IMR-90 (cell line): Measurements from ENCODE around the gene ERP29. TPM values are rescaled to one million over a fixed set of nuclear protein-coding genes. Genes with fewer than 3 reads are reported as not detected.

Experiments used
- ATAC-seq: fragments of 200-7000 bp; cut with Tn5 transposase; 2 replicates; pipeline ENCODE4 v1.9.1; 2020; ENCODE audit warnings: low read depth, mild to moderate bottlenecking, moderate library complexity
- BruUV-seq: library from RNA; stranded (reverse); fragments of 400-500 nt; replicated peaks from 2 replicates; lab custom pipeline; 2021; lab: Mats Ljungman, UMichigan
- CTCF ChIA-PET: fragments of 300-600 bp; formaldehyde crosslinking; extraction: SDS; loops from one replicate; lab custom pipeline; 2021; ENCODE audit warnings: antibody characterized with exemption; lab: Yijun Ruan, JAX
- POLR2A ChIA-PET: fragments of 300-600 bp; sonication (Branson Sonifier 250); formaldehyde crosslinking; loops from one replicate; lab custom pipeline; 2022; ENCODE audit warnings: antibody characterized with exemption; ENCODE audit not compliant: unreplicated experiment; lab: Charles Lee
- DNase-seq: peaks from one replicate; pipeline ENCODE4 v3.0.0; 2013
- H2AFZ ChIP-seq: replicated peaks from 2 replicates; pipeline ENCODE3; 2013; ENCODE audit warnings: low read length, mild to moderate bottlenecking; ENCODE audit not compliant: poor library complexity
- H2AK5ac ChIP-seq: 2 replicates; pipeline ENCODE4 v1.6.1; 2013; ENCODE audit warnings: low read depth, low read length, inconsistent platforms
- H2AK9ac ChIP-seq: replicated peaks from 2 replicates; pipeline ENCODE3; 2013; ENCODE audit warnings: mild to moderate bottlenecking, low read depth, low read length, moderate library complexity; ENCODE audit not compliant: poor library complexity
- H2BK120ac ChIP-seq: 2 replicates; pipeline ENCODE4 v1.6.1; 2013; ENCODE audit warnings: low read depth, low read length, inconsistent platforms
- H2BK15ac ChIP-seq: 3 replicates; pipeline ENCODE4 v1.6.1; 2013; ENCODE audit warnings: low read depth, low read length, inconsistent platforms
- H2BK20ac ChIP-seq: 2 replicates; pipeline ENCODE4 v1.6.1; 2013; ENCODE audit warnings: low read depth, mild to moderate bottlenecking, inconsistent platforms, low read length, moderate library complexity
- H2BK5ac ChIP-seq: 2 replicates; pipeline ENCODE4 v1.6.1; 2013; ENCODE audit warnings: mild to moderate bottlenecking, low read depth, low read length, inconsistent platforms; ENCODE audit not compliant: poor library complexity, severe bottlenecking
- H3K14ac ChIP-seq: replicated peaks from 2 replicates; pipeline ENCODE4 v1.6.1; 2013; ENCODE audit warnings: low read depth, low read length, inconsistent platforms
- H3K18ac ChIP-seq: 2 replicates; pipeline ENCODE4 v1.6.1; 2013; ENCODE audit warnings: low read depth, low read length, control low read depth
- H3K23ac ChIP-seq: 2 replicates; pipeline ENCODE4 v1.6.1; 2013; ENCODE audit warnings: low read depth, low read length, inconsistent platforms
- H3K27ac ChIP-seq: 2 replicates; pipeline ENCODE4 v1.5.1; 2013; ENCODE audit warnings: mild to moderate bottlenecking, control low read depth, low read length; ENCODE audit not compliant: insufficient read depth
- H3K27me3 ChIP-seq: 2 replicates; pipeline ENCODE4 v1.6.1; 2013; ENCODE audit warnings: low read length; ENCODE audit not compliant: control insufficient read depth, insufficient read depth
- H3K36me3 ChIP-seq: 2 replicates; pipeline ENCODE4 v1.6.1; 2013; ENCODE audit warnings: low read length, mixed read lengths; ENCODE audit not compliant: control insufficient read depth, insufficient read depth
- H3K4ac ChIP-seq: 2 replicates; pipeline ENCODE4 v1.6.1; 2013; ENCODE audit warnings: low read depth, low read length, inconsistent platforms
- H3K4me1 ChIP-seq: 2 replicates; pipeline ENCODE4 v1.6.1; 2013; ENCODE audit warnings: low read length, mixed read lengths; ENCODE audit not compliant: control insufficient read depth, insufficient read depth
- H3K4me2 ChIP-seq: 2 replicates; pipeline ENCODE4 v1.6.1; 2013; ENCODE audit warnings: low read depth, mild to moderate bottlenecking, control low read depth, low read length, moderate library complexity
- H3K4me3 ChIP-seq: 2 replicates; pipeline ENCODE4 v1.5.1; 2013; ENCODE audit warnings: low read depth, mild to moderate bottlenecking, control low read depth, low read length, moderate library complexity; ENCODE audit not compliant: insufficient read depth
- H3K56ac ChIP-seq: 2 replicates; pipeline ENCODE4 v1.6.1; 2013; ENCODE audit warnings: low read length, inconsistent platforms; ENCODE audit not compliant: insufficient read depth; ENCODE audit errors: extremely low read depth
- H3K79me1 ChIP-seq, 2 experiments: 2 replicates each; pipeline ENCODE4 v1.6.1; 2013; ENCODE audit warnings: low read length in 2 of 2, inconsistent platforms in 1 of 2, low read depth in 1 of 2
- H3K9ac ChIP-seq: 2 replicates; pipeline ENCODE4 v1.6.1; 2013; ENCODE audit warnings: low read depth, low read length, control low read depth
- H3K9me1 ChIP-seq: 2 replicates; pipeline ENCODE4 v1.6.1; 2013; ENCODE audit warnings: low read length, inconsistent platforms; ENCODE audit not compliant: insufficient read depth
- H3K9me3 ChIP-seq: 2 replicates; pipeline ENCODE4 v1.6.1; 2013; ENCODE audit warnings: low read length; ENCODE audit not compliant: control insufficient read depth, insufficient read depth
- H4K20me1 ChIP-seq: 2 replicates; pipeline ENCODE4 v1.6.1; 2013; ENCODE audit warnings: low read length, inconsistent platforms; ENCODE audit not compliant: insufficient read depth
- H4K5ac ChIP-seq: 2 replicates; pipeline ENCODE4 v1.6.1; 2013; ENCODE audit warnings: mild to moderate bottlenecking, low read depth, low read length, control low read depth
- H4K8ac ChIP-seq, 2 experiments: 2 replicates each; pipeline ENCODE4 v1.6.1; 2013; ENCODE audit warnings: low read depth in 2 of 2, low read length in 2 of 2, control low read depth in 1 of 2, inconsistent platforms in 1 of 2
- H4K91ac ChIP-seq: 2 replicates; pipeline ENCODE4 v1.6.1; 2013; ENCODE audit warnings: low read depth, low read length, inconsistent platforms; ENCODE audit not compliant: insufficient read depth
- BHLHE40 ChIP-seq: fragments of 150-350 bp; IDR thresholded peaks from 2 replicates; pipeline ENCODE4 v1.6.1; 2016; ENCODE audit warnings: mild to moderate bottlenecking, low read depth, low read length
- CEBPB ChIP-seq: IDR thresholded peaks from 2 replicates; pipeline ENCODE4 v1.6.1; 2012; ENCODE audit warnings: low read depth, low read length, improper control_type of control experiment
- CHD1 ChIP-seq: IDR thresholded peaks from 2 replicates; pipeline ENCODE4 v1.6.1; 2012; ENCODE audit warnings: low read depth, low read length, improper control_type of control experiment
- ELK1 ChIP-seq: fragments of 150-350 bp; IDR thresholded peaks from 2 replicates; pipeline ENCODE4 v1.6.1; 2016; ENCODE audit warnings: low read depth, mild to moderate bottlenecking, low read length, moderate library complexity, borderline replicate concordance
- FOS ChIP-seq: fragments of 150-350 bp; IDR thresholded peaks from 2 replicates; pipeline ENCODE4 v1.6.1; 2016; ENCODE audit warnings: low read depth, low read length
- MAFK ChIP-seq: IDR thresholded peaks from 2 replicates; pipeline ENCODE4 v1.6.1; 2012; ENCODE audit warnings: low read depth, low read length, improper control_type of control experiment
- MAZ ChIP-seq: IDR thresholded peaks from 2 replicates; pipeline ENCODE4 v1.6.1; 2012; ENCODE audit warnings: low read depth, mild to moderate bottlenecking, low read length, improper control_type of control experiment, moderate library complexity, borderline replicate concordance
- MXI1 ChIP-seq: IDR thresholded peaks from 2 replicates; pipeline ENCODE4 v1.6.1; 2012; ENCODE audit warnings: low read depth, mild to moderate bottlenecking, low read length, moderate library complexity, borderline replicate concordance
- NFE2L2 ChIP-seq: fragments of 150-350 bp; IDR thresholded peaks from 2 replicates; pipeline ENCODE4 v1.6.1; 2016; ENCODE audit warnings: low read depth, mild to moderate bottlenecking, low read length
- POLR2A ChIP-seq: IDR thresholded peaks from 2 replicates; pipeline ENCODE4 v1.6.1; 2012; ENCODE audit warnings: mild to moderate bottlenecking, low read depth, low read length
- RAD21 ChIP-seq: IDR thresholded peaks from 2 replicates; pipeline ENCODE4 v1.6.1; 2012; ENCODE audit warnings: low read length, improper control_type of control experiment
- RCOR1 ChIP-seq: IDR thresholded peaks from 2 replicates; pipeline ENCODE4 v1.6.1; 2012; ENCODE audit warnings: mild to moderate bottlenecking, low read length, improper control_type of control experiment; ENCODE audit not compliant: insufficient replicate concordance
- RFX5 ChIP-seq: IDR thresholded peaks from 2 replicates; pipeline ENCODE4 v1.8.0; 2012; ENCODE audit warnings: low read depth, mild to moderate bottlenecking, low read length, moderate library complexity
- SMC3 ChIP-seq: fragments of 150-350 bp; IDR thresholded peaks from 2 replicates; pipeline ENCODE4 v1.6.1; 2016; ENCODE audit warnings: low read depth, mild to moderate bottlenecking, antibody characterized with exemption, low read length, moderate library complexity
- USF2 ChIP-seq: fragments of 150-350 bp; IDR thresholded peaks from 2 replicates; pipeline ENCODE4 v1.6.1; 2017; ENCODE audit warnings: mild to moderate bottlenecking, antibody characterized with exemption, low read length, low read depth
- WGBS, 2 experiments: methylation state at CpG; one replicate each; pipeline versions ENCODE4 v1.1.5 to v1.1.7; 2013; ENCODE audit warnings: missing lambda C conversion rate in 2 of 2; ENCODE audit not compliant: insufficient read length in 1 of 2; ENCODE audit errors: extremely low coverage in 2 of 2; 5-methylcytosine and 5-hydroxymethylcytosine counted together
- dilution Hi-C: fragments of 300-500 bp; cut with HindIII; formaldehyde crosslinking; loops from one replicate; pipeline ENCODE4 v1.14.3; 2018; ENCODE audit warnings: low sequenced_read_pairs; ENCODE audit not compliant: unreplicated experiment
- in situ Hi-C: fragments of 300-500 bp; cut with MboI; formaldehyde crosslinking; loops from 3 replicates; pipeline ENCODE4 v1.14.3; 2019; ENCODE audit warnings: low sequenced_read_pairs, inconsistent platforms, mixed read lengths
- intact Hi-C: fragments of 100-400 bp; cut with micrococcal nuclease; formaldehyde crosslinking; loops from 2 replicates; pipeline ENCODE4 v1.10.0; 2022
- polyA plus RNA-seq, 3 experiments: library from polyadenylated mRNA; depleted of rRNA; stranded (reverse); fragments of >200 nt; gene quantifications; 2 replicates each; pipeline ENCODE4 v1.2.3, GENCODE V29; 2012; ENCODE audit warnings: low replicate concordance in 1 of 3
- total RNA-seq: library from RNA; depleted of rRNA; stranded (reverse); fragments of >200 nt; gene quantifications from 2 replicates; pipeline ENCODE4 v1.2.3, GENCODE V29; 2012
- TF ChIP-seq, protein P1 (sequence below): conservative IDR thresholded peaks from 2 replicates; pipeline ENCODE4 v1.5.1; 2012; ENCODE audit warnings: mild to moderate bottlenecking, low read depth, low read length, improper control_type of control experiment

Gene ERP29
- total and polyA plus RNA-seq, 2 of the 4 experiments (the other 2 are of a cell fraction) = 30.3 to 98.8 TPM

GRCh38 chr12:112007945-112008344 is 5.3 kb upstream of the ERP29 start:
- BruUV-seq = no TSS peak
- no peak for ATAC-seq

More at GRCh38 chr12:112007945-112008344, 5.3 kb upstream of the ERP29 start:
- H3K79me1 ChIP-seq = peaks cover 9 to 26% of the 10 kb centered on the region in 2 experiments
- no peak overlapping the region for H2BK15ac ChIP-seq
- H3K23ac ChIP-seq = no peak overlapping the region
- ChIA-PET POLR2A (no interaction called here), CTCF (no interaction called here)
- TF ChIP-seq CEBPB (no peak), FOS (no peak), USF2 (no peak), SMC3 (no peak), NFE2L2 (no peak), BHLHE40 (no peak), POLR2A (no peak), RAD21 (no peak), RFX5 (no peak), MAFK (no peak), RCOR1 (no peak), CHD1 (no peak), ELK1 (no peak), MXI1 (no peak), MAZ (no peak)
- TF ChIP-seq, protein P1, sequence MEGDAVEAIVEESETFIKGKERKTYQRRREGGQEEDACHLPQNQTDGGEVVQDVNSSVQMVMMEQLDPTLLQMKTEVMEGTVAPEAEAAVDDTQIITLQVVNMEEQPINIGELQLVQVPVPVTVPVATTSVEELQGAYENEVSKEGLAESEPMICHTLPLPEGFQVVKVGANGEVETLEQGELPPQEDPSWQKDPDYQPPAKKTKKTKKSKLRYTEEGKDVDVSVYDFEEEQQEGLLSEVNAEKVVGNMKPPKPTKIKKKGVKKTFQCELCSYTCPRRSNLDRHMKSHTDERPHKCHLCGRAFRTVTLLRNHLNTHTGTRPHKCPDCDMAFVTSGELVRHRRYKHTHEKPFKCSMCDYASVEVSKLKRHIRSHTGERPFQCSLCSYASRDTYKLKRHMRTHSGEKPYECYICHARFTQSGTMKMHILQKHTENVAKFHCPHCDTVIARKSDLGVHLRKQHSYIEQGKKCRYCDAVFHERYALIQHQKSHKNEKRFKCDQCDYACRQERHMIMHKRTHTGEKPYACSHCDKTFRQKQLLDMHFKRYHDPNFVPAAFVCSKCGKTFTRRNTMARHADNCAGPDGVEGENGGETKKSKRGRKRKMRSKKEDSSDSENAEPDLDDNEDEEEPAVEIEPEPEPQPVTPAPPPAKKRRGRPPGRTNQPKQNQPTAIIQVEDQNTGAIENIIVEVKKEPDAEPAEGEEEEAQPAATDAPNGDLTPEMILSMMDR = no peak
- no peak overlapping the region for H3K56ac ChIP-seq
- no peak overlapping the region for H2AFZ ChIP-seq
- H4K20me1 ChIP-seq = no peaks in the 10 kb centered on the region
- H3K14ac ChIP-seq = no peak overlapping the region
- H3K9ac ChIP-seq = no peak overlapping the region
- H3K27ac ChIP-seq = no peak overlapping the region
- peak; percentile 50 for DNase-seq
- H3K27me3 ChIP-seq = no peaks in the 10 kb centered on the region
- WGBS, 2 experiments = 80% methylated on average over 3 of the region's 9 CpGs; no CpG with 5 or more reads in 1 of the 2 experiments
- no peaks in the 10 kb centered on the region for H3K9me3 ChIP-seq
- no peaks in the 10 kb centered on the region for H3K36me3 ChIP-seq
- no peak overlapping the region for H4K5ac ChIP-seq
- H2BK5ac ChIP-seq = no peak overlapping the region
- in situ Hi-C loops = no loop called here
- H2BK20ac ChIP-seq = no peak overlapping the region
- intact Hi-C loops = no loop called here
- dilution Hi-C loops = no loop called here
- no peak overlapping the region for H4K91ac ChIP-seq
- H3K4me2 ChIP-seq = no peak overlapping the region
- no peak overlapping the region for H3K18ac ChIP-seq
- no peak overlapping the region for H3K4me3 ChIP-seq
- H2AK9ac ChIP-seq = no peak overlapping the region
- no peak overlapping the region for H2BK120ac ChIP-seq
- H3K4ac ChIP-seq = no peak overlapping the region
- H3K4me1 ChIP-seq = peaks cover 5% of the 10 kb centered on the region
- H3K9me1 ChIP-seq = peaks cover 6% of the 10 kb centered on the region; the same call in 1 of the 2 replicates
- H2AK5ac ChIP-seq = no peak overlapping the region
- H4K8ac ChIP-seq = no peak overlapping the region
